Measurements from ENCODE around the gene PRCP. TPM values are rescaled to one million over a fixed set of nuclear protein-coding genes. Genes with fewer than 3 reads are reported as not detected.

The PRCP gene
- total and polyA plus RNA-seq, 2 donors from 2014 or later = 115 to 202 TPM

Other genes with a start within 250 kb of the PRCP start
- 1.3 TPM for gene FAM181B, start 166.6 kb downstream of the PRCP start, total RNA-seq
- 0.97 TPM for gene FAM181B, start 166.6 kb downstream of the PRCP start, polyA plus RNA-seq (ENCODE audit: insufficient read depth, low read depth, low replicate concordance)
- 1.4 TPM for gene DDIAS, start 1.3 kb upstream of the PRCP start, total RNA-seq
- gene DDIAS, start 1.3 kb upstream of the PRCP start, polyA plus RNA-seq (ENCODE audit: insufficient read depth, low read depth, low replicate concordance) = 0.19 TPM
- gene RAB30, start 171.5 kb upstream of the PRCP start, total RNA-seq = 15.2 TPM
- gene RAB30, start 171.5 kb upstream of the PRCP start, polyA plus RNA-seq (ENCODE audit: insufficient read depth, low read depth, low replicate concordance) = 3.1 TPM